Fibroblast of skin of abdomen (primary cell): ENCODE results near the gene ADRM1.

Source experiments
- DNase-seq: peaks from one replicate; pipeline ENCODE4 v3.0.0-alpha.2; 2013

The ADRM1 gene

DNA sequence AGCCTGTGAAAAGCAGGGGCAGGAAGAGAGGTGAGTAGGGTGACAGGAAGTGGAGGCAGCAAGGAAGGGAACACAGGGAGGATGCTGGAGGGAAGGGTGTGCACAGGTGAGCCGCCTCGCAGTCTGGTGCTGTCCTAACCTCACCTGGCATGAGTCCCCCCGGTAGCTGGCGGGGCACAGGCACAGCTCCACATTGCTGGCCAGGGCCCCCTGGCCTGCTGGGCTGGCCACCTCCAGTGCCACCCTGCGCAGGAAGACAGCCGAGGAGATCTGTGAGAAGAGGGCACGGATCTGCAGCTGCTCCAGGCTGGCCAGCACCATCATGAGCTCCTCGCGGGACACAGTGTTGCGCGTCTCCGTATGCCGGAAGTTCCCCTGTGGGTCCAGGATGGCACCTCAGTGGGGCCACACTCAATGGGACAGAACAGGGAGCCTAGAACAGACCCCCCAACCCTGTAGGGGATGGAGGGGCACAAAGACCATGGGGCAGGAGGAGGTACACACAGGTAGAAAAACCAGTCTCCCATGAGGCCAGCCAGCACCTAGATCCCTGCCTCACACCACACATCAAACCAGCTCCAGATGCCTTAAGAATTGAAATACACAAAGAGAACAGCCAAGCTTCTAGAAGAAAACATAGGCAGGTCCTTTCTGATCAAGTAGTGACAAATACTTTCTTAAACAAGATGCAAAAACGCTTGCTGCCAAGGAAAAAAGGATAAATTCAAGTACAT lies 22.5 kb downstream of the ADRM1 start:
- DNase-seq = no peak

DNA sequence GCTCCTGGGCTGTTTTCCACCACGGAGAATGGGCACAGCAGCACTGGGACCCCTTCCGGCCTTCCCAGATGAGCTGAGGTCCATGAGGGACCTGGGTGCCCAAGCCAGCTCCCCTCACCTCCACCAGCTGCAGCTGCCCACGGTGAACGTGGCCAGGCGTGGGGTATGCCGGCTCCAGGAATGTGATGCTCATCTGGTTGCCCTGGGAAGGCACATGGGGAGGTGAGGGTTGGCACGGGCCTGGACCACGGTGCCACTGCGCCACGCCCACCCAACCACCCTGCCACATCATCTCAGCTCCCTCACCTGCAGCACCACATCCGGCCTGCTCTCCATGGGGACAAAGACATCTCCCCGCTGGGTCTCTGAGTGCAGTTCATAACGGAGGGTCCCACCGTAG lies 23.8 kb downstream of the ADRM1 start:
- DNase-seq = no peak

DNA sequence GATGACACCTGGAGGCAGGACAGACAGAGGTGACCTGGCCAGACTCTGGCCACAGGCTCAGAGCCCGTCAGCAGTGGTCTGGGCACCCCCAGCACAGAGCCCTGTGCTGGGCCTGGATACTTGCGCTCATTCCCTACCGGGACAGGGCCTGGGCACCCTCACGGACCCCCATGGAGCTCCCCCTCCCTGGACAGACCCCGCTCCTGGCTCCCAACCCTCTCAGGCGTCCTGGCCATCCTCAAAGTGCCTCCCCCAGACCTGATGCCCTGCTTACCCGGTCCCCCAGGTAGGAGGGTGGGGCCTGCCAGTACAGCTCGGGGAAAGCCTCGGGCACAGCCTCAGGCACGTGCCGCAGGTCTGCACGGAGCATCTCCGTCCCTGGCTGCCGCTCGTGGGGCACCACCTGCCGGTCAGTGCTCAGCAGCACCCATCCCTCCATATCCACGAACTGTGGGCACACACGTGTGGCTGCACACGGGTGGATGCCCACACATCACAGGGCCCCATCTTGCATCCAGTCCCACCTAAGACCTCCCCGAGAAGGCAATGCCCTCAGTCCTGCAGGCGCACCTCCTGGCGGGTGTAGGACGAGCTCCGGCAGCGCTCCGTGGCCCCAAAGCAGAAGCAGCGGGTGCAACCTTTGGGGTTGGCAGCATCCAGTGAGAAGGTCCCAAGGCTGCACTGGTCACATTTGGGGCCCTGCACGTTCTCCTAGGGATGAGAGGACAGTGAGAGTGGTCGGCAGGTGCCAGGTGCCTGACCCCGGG lies 24.3 kb downstream of the ADRM1 start:
- no peak for DNase-seq

DNA sequence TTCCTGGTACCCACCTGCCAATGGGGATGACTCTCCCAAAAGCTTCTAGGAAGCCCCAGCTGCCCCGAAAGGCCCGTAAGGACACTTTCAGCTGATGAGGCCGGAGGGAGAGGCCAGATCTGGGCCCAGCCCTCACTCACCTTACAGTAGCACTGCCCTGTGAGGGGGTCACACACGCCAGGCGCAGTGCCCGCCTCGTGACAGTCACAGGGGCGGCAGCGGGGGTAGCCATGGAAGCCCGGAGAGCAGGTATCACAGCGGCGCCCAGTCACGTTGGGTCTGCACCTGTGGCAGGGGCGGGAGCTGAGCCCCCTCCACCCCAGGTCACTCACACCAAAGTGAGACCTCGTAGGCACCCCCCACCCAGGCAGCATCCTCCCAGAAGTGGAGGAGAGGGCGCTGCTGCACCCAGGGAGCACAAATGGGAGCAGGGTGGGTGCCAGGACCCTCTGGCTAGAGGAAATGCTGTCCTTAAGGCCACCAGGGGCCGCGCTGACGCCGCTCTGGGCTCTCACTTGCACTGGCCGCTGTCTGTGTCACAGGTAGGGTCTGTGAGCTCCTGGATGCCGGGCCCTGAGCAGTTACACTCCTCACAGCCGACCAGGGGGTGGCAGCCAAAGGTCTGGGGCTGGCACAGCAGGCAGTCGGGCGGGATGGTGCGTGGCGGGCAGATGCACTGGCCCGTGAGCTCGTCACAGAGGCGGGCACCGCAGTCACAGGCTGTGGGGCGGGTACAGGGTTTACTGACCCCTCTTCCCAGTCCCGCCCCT lies 25.1 kb downstream of the ADRM1 start:
- no peak for DNase-seq

DNA sequence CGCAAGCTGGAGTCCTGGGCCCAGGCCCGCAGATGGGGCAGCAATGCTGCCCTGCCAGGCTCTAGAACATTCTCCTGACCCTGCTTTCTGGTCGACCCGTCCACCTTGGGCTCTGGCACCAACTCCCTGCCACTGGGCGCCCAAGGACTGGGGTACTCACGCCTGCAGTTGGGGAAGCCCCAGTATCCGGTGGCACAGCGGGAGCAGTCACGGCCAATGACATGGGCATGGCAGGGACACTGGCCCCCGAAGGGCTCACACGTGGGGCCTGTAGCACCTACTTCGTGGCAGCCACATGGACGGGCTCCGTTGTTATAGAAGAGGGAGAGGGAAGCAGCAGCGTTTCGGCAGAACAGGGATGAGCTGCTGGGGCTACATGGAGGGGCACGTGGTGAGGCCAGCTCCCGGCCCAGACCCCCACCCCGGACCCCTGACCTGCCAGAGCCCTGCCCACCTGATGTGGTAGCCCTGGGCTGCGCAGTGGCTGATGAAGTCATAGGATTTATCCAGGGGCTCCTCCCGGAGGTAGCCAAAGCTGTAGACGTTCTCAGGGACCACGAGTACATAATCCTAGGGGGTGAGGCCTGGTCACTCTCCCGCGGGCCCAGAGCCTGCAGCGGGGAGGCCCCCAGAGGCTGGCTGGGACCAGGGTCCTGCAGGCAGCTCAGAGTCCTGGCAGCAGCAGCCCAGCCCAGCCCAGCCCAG lies 26.0 kb downstream of the ADRM1 start:
- DNase-seq = no peak

DNA sequence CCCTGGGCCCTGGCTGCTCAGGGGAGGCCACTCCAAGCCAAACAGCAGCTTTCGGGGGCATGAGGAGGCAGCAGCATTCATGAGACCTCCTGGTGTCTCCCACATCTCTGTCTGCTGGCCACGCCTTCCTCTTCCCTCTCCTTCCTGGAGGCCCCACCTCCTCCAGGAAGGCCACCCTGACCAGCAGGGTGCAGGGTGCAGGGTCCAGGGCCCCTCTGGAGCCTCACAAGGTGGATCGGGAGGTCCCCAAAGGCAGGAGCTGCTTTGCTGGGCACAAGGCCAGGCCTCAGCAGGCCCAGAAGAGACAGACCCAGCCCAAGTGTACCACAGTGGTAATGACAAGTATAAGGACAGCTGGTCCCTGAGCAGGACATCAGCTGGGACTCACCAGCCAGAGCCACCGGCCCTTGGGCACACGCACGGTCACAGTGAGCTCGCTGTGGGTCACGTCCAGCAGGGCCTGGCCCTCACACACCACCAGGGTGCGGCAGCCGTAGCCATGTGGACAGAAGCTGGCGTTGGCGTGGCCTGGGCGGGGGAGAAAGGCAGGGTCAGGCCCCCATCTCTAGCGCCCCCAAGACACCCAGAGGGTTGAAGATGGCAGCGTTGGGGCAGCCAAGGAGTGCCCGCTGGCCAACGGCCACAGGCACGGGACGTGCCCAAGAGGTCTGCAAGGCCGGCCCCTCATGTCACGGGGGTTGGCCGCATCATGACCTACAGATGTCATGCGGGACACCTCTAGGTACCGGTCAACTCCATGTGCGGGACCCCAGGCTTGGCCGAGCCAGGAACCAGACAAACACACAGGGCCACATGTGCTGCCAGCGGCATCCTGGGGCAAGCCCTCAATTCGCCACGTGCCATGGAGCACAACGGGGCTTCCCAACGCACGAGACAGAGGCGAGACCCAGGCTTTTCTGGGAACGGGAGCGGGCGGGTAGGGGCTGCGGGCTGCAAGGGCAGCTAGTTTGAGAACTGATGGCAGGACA lies 26.9 kb downstream of the ADRM1 start:
- no peak for DNase-seq

DNA sequence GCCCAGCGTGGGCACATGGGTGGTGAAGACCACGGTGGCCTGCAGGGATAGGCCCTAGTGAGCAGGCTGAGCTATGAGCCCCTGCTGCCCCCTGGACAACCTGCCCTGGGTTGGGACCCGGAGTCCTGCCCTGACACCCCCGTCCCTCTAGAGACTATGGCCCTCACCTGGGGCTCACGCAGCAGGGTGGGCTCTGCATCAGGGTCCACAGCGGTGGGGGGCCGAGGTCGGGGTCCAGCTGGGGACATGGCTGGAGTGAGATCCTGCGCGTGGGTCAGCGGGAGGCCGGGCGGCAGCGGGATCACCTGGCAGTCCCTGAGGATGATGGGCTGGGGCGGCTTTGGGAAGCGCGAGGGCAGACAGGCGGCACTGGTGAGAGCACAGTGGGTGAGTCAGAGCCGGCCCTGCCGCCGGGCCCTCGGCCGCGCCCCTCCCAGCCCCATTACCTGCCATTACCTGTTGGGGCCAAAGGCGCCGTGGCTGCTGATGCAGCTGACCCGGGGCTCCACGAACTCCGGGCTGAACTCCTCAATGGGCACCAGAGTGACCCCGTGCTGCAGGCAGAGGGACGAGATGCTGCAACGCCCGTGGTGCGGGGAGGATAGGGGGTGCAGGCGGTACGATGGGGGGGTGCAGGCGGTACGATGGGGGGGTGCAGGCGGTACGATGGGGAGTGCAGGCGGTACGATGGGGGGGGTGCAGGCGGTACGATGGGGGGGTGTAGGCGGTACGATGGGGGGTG lies 27.9 kb downstream of the ADRM1 start:
- no peak for DNase-seq

DNA sequence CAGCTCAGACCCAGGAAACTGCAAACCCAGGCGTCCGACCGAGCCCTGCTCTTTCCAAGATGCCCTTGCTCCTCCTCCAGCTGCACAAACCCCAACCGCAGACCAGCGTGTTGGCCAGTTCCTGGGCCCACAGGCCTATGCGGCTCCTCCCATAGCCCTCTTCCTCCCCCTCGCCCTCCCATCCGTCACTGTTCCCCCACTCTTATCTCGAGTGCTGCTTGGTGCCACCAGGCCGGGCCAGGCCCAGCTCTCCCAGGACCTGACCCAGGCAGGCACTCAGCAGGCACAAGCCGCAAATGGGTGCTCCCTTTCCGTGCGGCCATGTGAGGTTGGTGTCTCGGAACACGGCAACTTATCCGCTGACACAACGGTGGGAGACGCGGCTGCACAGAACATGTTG lies 28.6 kb downstream of the ADRM1 start:
- DNase-seq = no peak

DNA sequence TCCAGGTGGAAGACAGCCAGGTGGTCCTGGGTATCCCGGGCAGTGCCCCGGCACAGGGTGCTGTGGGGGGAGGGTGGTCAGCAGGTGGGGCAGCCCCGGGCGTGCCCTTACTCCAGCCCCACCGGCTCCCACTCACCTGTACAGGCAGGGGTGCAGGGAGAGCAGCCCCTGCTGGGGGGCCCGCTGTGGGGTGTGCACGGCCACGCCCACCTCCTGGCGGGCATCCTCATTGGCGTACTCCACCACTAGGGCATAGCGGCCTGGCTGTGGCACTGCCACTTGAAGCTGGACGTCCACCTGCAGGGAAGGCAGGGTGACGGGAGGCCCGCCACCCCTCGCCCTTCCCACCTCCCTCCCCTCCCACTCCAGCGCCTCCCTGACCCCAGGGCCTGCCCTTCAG lies 29.6 kb downstream of the ADRM1 start:
- DNase-seq = no peak

DNA sequence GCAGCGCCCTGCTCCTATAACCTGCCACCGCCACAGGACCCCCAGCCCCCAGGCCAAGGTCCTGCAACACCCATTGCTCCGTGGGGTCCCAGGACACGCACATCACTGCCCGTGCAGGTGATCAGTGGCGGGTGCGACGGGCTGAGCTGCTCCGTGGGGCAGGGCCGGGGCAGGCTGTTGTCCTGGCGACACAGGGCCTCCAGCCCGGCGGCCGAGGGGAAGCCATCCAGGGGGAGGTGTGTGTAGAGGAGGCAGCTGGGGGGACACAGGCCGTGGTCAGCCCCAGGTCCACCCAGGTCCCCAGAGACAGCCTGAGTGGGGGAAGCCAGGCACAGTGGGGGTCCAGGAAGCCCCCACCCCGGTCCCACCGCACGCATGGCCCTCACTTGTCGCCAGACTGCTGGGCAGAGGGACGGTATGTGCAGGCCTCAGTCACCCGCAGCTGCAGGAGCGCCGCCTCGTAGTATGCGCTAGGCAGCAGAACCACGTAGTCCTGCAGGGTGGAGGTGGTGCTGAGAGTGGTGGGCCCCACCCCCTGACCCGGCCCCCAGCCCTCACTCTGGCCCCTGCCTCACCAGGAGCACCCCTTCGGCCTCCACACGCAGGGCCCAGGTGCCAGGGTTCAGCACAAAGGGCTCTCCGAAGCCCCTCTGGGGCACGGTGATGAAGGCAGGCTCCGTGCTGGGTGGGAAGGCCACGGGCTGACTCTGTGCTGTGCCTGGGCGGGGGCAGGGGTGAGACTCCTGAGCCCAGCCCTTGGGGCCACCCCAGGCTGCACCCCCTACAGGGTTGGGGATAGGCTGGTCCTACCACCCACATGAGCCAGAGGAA lies 30.4 kb downstream of the ADRM1 start:
- no peak for DNase-seq

DNA sequence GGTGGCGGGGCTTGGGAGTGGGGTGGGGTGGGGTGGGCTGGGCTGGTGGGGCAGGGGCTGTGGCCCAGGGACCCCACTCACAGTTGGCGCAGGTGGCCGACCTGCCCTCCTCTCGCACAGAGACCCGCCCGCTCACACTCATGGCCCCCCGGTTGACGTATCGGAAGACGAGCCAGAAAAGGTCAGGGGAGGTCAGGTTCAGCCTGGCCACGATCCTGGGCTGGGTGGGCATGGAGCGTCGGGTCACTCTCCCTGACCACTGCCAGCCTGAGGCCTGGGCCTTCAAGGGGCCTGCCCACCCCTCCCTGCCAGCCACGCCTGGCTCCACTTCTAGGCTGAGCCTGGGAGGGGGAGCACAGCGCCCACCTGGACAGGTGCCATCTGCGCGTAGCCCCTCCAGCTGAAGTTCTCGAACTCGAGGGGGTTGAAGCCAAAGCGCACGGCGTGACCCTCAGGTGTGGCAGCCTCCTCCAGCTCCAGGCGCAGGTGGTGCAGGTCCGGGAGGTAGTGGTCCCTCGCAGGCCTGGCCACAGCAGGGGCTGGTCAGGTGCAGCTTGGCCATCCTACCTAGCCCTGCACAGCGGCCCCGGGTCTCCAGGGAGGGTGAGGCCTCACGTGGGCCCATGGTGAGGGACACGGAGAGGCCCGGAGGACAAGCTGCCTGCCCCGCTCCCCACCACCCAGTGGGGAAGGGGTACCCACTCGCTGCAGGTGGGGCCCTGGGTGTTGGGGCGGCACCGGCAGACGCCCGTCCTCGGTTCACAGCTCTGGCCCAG lies 31.2 kb downstream of the ADRM1 start:
- DNase-seq = no peak

DNA sequence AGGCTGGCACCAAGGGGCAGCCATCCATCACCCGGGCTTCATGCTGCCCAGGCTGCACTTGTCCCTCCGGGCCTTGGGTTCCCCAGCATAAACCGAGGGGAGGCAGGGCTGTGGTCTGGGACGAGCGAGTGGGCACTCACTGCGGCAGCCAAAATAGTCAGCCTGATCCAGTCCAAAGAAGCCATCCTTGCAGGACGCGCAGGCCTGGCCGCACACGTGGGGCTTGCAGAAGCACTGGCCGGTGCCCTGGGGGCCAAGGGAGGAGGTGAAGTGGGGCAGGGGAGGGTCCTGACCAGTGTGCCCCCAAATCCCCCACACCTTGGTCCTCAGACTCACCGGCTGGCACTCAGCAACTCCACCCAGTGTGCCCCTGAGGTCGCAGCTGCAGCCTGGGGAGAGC lies 32.1 kb downstream of the ADRM1 start:
- no peak for DNase-seq

DNA sequence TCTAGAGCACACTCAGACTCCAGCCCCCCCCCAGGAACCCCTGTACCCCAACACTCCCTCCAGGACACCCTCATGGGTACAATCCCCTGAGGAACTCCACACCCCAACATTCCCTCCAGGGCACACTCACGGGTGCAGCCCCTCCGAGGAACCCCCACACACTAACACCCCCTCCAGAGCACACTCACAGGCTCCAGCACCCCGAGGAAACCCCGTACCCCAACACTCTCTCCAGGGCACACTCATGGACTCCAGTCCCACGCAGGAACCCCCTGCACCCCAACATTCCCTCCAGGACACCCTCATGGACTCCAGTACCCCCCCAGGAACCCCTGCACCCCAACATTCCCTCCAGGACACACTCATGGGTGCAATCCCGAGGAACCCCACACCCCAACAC lies 32.7 kb downstream of the ADRM1 start:
- no peak for DNase-seq

DNA sequence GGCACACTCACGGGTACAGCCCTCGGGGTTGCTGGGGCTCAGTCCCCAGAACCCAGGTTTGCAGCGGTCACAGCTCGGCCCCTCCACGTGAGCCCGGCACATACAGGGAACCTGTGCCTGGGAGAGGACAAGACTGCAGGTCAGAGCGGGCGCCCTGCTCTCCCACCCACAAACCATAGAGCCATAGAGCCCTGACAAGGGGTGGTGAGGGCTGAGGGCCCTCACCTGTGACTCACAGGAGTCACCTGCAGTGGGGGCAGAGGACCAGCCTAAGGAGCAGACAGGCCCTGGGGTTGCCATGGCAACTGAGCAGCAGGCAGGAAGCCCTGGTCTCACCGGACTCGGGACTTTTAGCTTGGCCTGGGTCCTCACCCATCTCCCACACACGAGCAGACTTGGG lies 33.5 kb downstream of the ADRM1 start:
- no peak for DNase-seq

DNA sequence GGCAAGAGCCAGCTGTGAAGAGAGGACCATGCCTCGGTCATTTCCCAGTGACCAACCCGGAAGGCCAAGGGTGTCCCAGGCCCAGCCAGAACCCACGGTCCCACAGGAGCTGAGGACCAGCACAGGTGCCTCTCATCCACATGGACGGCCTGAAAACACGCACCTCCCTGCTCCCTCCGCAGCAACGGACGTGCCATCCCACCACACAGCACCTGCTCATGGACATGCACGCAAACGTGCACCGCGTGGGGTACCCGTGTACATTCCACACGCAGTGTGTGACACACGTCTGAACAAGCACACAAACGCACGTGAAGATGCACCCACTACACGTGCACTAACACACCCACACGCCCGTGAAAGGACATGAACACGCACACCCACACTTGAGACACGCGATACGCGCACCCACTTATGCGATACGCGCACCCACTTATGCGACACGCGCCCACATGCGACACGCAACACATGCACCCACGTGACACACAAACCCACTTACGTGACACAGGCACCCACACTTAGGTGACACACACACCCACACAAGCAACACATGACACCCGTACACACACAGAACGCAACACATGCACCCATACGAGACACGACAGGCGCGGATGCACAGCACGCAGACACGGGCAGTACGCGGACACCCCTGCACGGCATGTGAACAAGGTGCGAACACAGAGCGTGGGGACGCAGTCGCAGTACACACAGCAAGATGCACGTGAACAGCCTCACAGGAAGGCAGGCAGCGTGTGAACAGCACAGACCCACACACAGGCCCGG lies 34.2 kb downstream of the ADRM1 start:
- no peak for DNase-seq

DNA sequence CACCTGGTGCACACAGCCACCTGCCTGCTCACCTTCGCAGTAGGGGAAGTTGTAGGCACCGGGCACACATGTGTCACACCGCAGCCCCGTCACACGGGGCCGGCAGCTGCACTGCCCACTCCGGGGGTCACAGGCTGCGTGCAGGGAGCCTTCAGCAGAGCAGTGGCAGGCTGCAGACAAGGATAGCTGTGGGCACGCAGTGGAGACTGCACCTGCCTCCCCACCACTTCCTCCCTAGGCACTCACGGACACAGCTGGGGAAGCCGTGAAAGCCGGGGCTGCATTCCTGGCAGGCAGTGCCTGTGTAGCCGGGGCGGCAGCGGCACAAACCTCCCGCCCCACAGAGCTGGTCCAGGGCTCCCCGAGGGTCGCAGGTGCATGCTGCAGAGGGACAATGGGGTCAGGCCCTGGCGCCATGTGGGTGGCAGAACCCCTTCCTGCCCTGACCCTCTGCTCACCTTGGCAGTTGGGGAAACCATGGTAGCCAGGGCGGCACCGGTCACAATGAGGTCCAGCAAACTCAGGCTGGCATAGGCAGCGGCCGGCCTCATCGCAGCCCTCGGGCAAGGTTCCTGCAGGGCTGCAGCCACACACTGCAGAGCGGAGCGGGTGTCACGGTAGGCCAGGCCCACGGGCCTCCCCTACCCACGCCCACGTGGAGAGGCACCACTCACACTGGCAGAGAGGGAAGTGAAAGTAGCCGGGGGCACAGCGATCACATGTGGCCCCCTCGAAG lies 34.9 kb downstream of the ADRM1 start:
- DNase-seq = no peak

DNA sequence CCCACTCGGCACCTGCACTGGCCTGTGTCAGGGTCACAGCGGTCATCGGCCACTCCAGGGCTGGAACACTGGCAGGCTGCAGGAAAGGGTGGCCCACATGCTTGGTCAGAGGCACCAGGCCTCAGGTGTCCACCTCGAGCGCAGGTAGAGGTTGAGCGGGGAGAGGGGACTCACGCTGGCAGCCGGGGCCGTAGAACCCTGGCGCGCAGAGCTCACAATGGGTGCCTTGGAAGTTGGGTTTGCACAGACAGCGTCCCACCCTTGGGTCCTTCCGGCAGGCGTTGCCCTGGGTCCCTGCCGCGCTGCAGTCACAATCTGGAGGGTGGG lies 35.5 kb downstream of the ADRM1 start:
- no peak for DNase-seq

DNA sequence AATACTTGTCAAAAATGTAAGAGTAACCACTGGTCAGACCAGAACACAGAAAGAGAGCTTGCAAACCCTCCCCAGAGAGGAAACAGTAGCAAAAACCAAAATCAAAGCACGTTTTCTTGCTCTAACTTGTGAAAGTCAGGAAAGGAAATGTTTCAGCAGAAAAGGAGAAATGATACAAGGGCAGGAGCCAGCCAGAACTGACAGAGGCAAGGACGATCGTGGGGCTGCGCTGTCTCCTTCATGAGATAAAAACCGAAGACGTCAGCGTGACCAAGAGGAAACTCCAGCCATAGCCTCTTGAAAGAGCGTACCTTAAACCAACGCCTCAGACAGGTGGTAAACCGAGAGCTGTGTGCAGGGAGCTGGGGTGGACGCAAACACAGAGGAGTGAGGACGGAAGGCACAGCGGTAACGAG lies 36.9 kb downstream of the ADRM1 start:
- DNase-seq = no peak
